GM19455 (cell line): ENCODE measurements around the gene ZMYND19.
"Not testable (repeated sequence)": the region's sequence is repeated elsewhere in the genome, so short reads cannot be mapped to it uniquely, and the experiment has no call there.

ENCODE experiments used
- ATAC-seq: cut with Tn5 transposase; IDR thresholded peaks from one replicate; pipeline ENCODE4 v1.9.1; 2021; ENCODE audit not compliant: unreplicated experiment

Gene ZMYND19

GRCh38 chr9:137534256-137535119 lies 55.8 kb downstream of the ZMYND19 start:
- ATAC-seq, result no peak

- not testable (repeated sequence) for ATAC-seq
These were observed 57.3 kb downstream of the ZMYND19 start for GRCh38 chr9:137532891-137533468.
